T-cell (primary cell): Measurements from ENCODE around the gene SELENOS. TPM values are rescaled to one million over a fixed set of nuclear protein-coding genes. Genes with fewer than 3 reads are reported as not detected.

ENCODE experiments used
- ATAC-seq, 4 experiments: fragments of 200-7000 bp in 3 of 4; fragments of 150-1000 bp in 1 of 4; cut with Tn5 transposase; replicated peaks in 1 of 4; 1 replicate in 3 of 4; 2 replicates in 1 of 4; pipeline ENCODE4 v1.10.0; 2021; ENCODE audit warnings: moderate library complexity in 3 of 4, mild to moderate bottlenecking in 2 of 4, moderate number of reproducible peaks in 1 of 4
- CTCF ChIA-PET, 2 donors: fragments of 300-600 bp; sonication (Branson Sonifier 250); formaldehyde crosslinking; loops; one replicate each; lab custom pipeline; 2022; ENCODE audit warnings: antibody characterized with exemption in 2 of 2; lab: Charles Lee
- POLR2A ChIA-PET, 2 donors: fragments of 300-600 bp; sonication (Branson Sonifier 250); formaldehyde crosslinking; loops; one replicate each; lab custom pipeline; 2022; ENCODE audit warnings: antibody characterized with exemption in 2 of 2; lab: Charles Lee
- DNase-seq, 35 experiments: peaks; one replicate each; pipeline versions ENCODE4 v3.0.0 to v3.0.0-alpha.2; 2013 to 2023
- H3K27ac ChIP-seq: one replicate; pipeline ENCODE4 v1.5.1; 2013; ENCODE audit warnings: low read length
- H3K27me3 ChIP-seq, 2 experiments: replicated peaks in 1 of 2; 1 replicate in 1 of 2; 2 replicates in 1 of 2; pipeline versions ENCODE4 v1.6.1 to v1.7.0; 2013; ENCODE audit warnings: low read length in 1 of 2, mixed read lengths in 1 of 2; ENCODE audit not compliant: control insufficient read depth in 2 of 2, insufficient read depth in 2 of 2; ENCODE audit errors: extremely low read depth in 1 of 2
- H3K36me3 ChIP-seq, 2 donors: 1 replicate in 1 of 2; 2 replicates in 1 of 2; pipeline versions ENCODE4 v1.6.1 to v1.7.0; 2013; ENCODE audit warnings: low read length in 1 of 2; ENCODE audit not compliant: control insufficient read depth in 2 of 2, insufficient read depth in 1 of 2; ENCODE audit errors: extremely low read depth in 1 of 2
- H3K4me1 ChIP-seq, 2 experiments: 1 replicate in 1 of 2; 2 replicates in 1 of 2; pipeline versions ENCODE4 v1.6.1 to v1.7.0; 2013; ENCODE audit warnings: low read length in 2 of 2, mixed read lengths in 1 of 2; ENCODE audit not compliant: insufficient read depth in 2 of 2, control insufficient read depth in 1 of 2; ENCODE audit errors: extremely low read depth in 1 of 2
- H3K4me3 ChIP-seq, 2 donors: 1 replicate in 1 of 2; 2 replicates in 1 of 2; pipeline versions ENCODE4 v1.5.1 to v1.7.0; 2013; ENCODE audit warnings: mild to moderate bottlenecking in 2 of 2, low read length in 1 of 2, moderate library complexity in 1 of 2; ENCODE audit not compliant: control insufficient read depth in 1 of 2; ENCODE audit errors: extremely low read depth in 1 of 2
- H3K9me3 ChIP-seq: 2 replicates; pipeline ENCODE4 v1.7.0; 2013
- H3K27ac Mint-ChIP-seq, 2 donors: one replicate each; pipeline ENCODE4 v1.8.0; 2020 to 2021; ENCODE audit warnings: mild to moderate bottlenecking in 2 of 2, mixed read lengths in 2 of 2
- H3K27me3 Mint-ChIP-seq, 2 donors: one replicate each; pipeline ENCODE4 v1.8.0; 2021 to 2022; ENCODE audit warnings: mixed read lengths in 2 of 2
- H3K36me3 Mint-ChIP-seq: one replicate; pipeline ENCODE4 v1.8.0; 2021; ENCODE audit warnings: mixed read lengths
- H3K4me1 Mint-ChIP-seq, 3 donors: one replicate each; pipeline ENCODE4 v1.8.0; 2020 to 2022; ENCODE audit warnings: mixed read lengths in 3 of 3, mild to moderate bottlenecking in 1 of 3
- H3K4me3 Mint-ChIP-seq, 3 donors: one replicate each; pipeline ENCODE4 v1.8.0; 2020 to 2022; ENCODE audit warnings: mild to moderate bottlenecking in 3 of 3, mixed read lengths in 3 of 3, moderate library complexity in 3 of 3
- H3K9me3 Mint-ChIP-seq, 3 donors: one replicate each; pipeline ENCODE4 v1.8.0; 2020 to 2022; ENCODE audit warnings: mixed read lengths in 3 of 3
- WGBS: methylation state at CpG from one replicate; pipeline ENCODE4 v1.1.5; 2013; ENCODE audit warnings: missing lambda C conversion rate; ENCODE audit not compliant: insufficient coverage; 5-methylcytosine and 5-hydroxymethylcytosine counted together
- total RNA-seq, 35 experiments: library from RNA in 6 of 35; stranded (reverse) in 6 of 35; fragments of 120-200 nt in 1 of 35; gene quantifications; one replicate each; pipeline versions ENCODE4 v1.2.1 to v1.2.4 and lab custom pipeline; 2013 to 2026

The SELENOS gene
- total RNA-seq, 5 donors from 2014 or later (not counting 1 experiment from before 2014, with no cell fraction given): 31.3 to 39.9 (median 38.4) TPM

GRCh38 chr15:101275018-101275417 lies 2.3 kb downstream of the SELENOS start:
- H3K27me3 Mint-ChIP-seq: no peaks in the 10 kb centered on the region
- CTCF ChIA-PET: interaction anchor here in 1 of 2 donors (1.1 to 1.2 kb wide), 2 partner anchors 14 to 23 kb away, joined by 3 to 5 read pairs; partner anchors contain the start of gene CHSY1
- H3K4me1 Mint-ChIP-seq: peaks cover 18 to 30% (median 29%) of the 10 kb centered on the region in 3 donors
- Histone ChIP-seq H3K27me3 (no peaks in the 10 kb centered on the region), H3K4me1 (peaks cover 3 to 20% of the 10 kb centered on the region in 2 experiments), H3K4me3 (no peak overlapping the region), H3K9me3 (no peaks in the 10 kb centered on the region), H3K36me3 (peaks cover 5 to 57% of the 10 kb centered on the region in 2 donors), H3K27ac (no peak overlapping the region)
- peaks cover 42% of the 10 kb centered on the region for H3K36me3 Mint-ChIP-seq
- no peak for ATAC-seq
- POLR2A ChIA-PET: interaction anchor here (0.6 to 0.7 kb wide), 2 partner anchors 13 to 536 kb away, joined by 3 read pairs; no protein-coding TSS in a partner anchor
- peak overlapping the region in 1 of 2 donors; percentile 11 for H3K27ac Mint-ChIP-seq
- WGBS: no CpG with 5 or more reads among the region's 5 CpGs
- H3K4me3 Mint-ChIP-seq: no peak overlapping the region
- DNase-seq: no peak
- H3K9me3 Mint-ChIP-seq: no peaks in the 10 kb centered on the region

GRCh38 chr15:101273534-101273933 lies 3.8 kb downstream of the SELENOS start:
- Mint-ChIP-seq H3K9me3 (no peaks in the 10 kb centered on the region), H3K4me3 (no peak overlapping the region), H3K27ac (peak overlapping the region in 1 of 2 donors; percentile 69), H3K4me1 (peaks cover 18 to 28% (median 26%) of the 10 kb centered on the region in 3 donors), H3K27me3 (no peaks in the 10 kb centered on the region), H3K36me3 (peaks cover 44% of the 10 kb centered on the region)
- Histone ChIP-seq H3K27me3 (no peaks in the 10 kb centered on the region), H3K9me3 (no peaks in the 10 kb centered on the region), H3K36me3 (peaks cover 5 to 57% of the 10 kb centered on the region in 2 donors), H3K4me1 (peaks cover 3 to 20% of the 10 kb centered on the region in 2 experiments), H3K27ac (no peak overlapping the region), H3K4me3 (no peak overlapping the region)
- WGBS: 94% methylated on average over 3 of the region's 5 CpGs
- no peak for DNase-seq
- ChIA-PET POLR2A (interaction anchor here in 1 of 2 donors (0.6 to 0.9 kb wide), 2 partner anchors 15 to 1455 kb away, joined by 3 to 4 read pairs; no protein-coding TSS in a partner anchor), CTCF (interaction anchor here in 1 of 2 donors (1.2 kb wide), 1 partner anchor 15 kb away, joined by 3 read pairs; no protein-coding TSS in a partner anchor)
- ATAC-seq: no peak

- no peaks in the 10 kb centered on the region for H3K27me3 Mint-ChIP-seq
- ATAC-seq (no peak), DNase-seq (no peak)
- Histone ChIP-seq H3K27me3 (no peaks in the 10 kb centered on the region), H3K9me3 (no peaks in the 10 kb centered on the region), H3K4me1 (peaks cover 3 to 14% of the 10 kb centered on the region in 2 experiments), H3K4me3 (no peak overlapping the region), H3K36me3 (peaks cover 5 to 57% of the 10 kb centered on the region in 2 donors), H3K27ac (no peak overlapping the region)
- H3K9me3 Mint-ChIP-seq: no peaks in the 10 kb centered on the region
- peaks cover 44% of the 10 kb centered on the region for H3K36me3 Mint-ChIP-seq
- no peak overlapping the region for H3K4me3 Mint-ChIP-seq
- H3K27ac Mint-ChIP-seq: no peak overlapping the region
- CTCF ChIA-PET: interaction anchor here (0.5 to 1.2 kb wide), 2 partner anchors 16 to 30 kb away, joined by 3 read pairs; no protein-coding TSS in a partner anchor
- H3K4me1 Mint-ChIP-seq: peaks cover 9 to 25% (median 20%) of the 10 kb centered on the region in 3 donors
- POLR2A ChIA-PET: interaction anchor here in 1 of 2 donors (0.6 kb wide), 1 partner anchor 21 kb away, joined by 3 read pairs; no protein-coding TSS in a partner anchor
- WGBS: 96% methylated on average over 4 of the region's 9 CpGs
These were observed 4.7 kb downstream of the SELENOS start for GRCh38 chr15:101272584-101272983.

DNA sequence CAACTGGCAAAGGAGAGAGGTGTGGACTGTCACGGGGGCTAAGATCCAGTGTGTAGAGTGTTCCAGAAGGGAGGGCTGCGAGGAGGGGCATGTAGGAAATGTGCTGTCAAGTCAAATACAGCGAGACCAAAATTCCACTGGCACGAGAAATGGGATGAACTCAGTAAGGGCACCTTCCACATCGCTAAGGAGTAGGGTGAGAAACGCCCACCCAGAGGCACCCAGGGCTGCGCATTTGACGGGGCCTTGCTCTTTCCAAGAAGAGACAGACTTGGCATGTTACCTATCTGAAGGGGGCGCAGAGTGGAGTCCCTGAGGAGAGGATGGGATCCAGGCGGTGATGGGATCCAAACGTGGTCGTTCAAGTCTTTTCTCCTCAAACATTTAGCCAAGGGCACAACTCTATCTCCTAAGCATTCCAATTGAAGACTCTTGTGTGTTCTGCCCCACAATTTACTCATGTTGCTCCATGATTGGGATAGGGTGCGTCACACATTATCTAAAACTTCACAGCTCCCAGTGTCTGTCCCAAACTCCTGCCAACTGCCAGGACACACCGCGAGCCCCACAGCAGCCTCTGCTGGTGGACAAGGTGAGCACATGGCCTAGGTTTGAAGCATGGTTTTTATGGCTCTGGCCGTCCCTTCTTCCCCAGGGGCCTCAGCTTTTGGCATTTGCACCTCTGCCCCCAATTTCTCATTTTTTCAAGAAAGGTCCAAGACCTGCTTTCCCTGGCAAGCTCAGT lies 7.6 kb downstream of the SELENOS start:
- no peaks in the 10 kb centered on the region for H3K4me1 ChIP-seq
- CTCF ChIA-PET: interaction anchor here (0.6 to 0.7 kb wide), 2 partner anchors 54 to 1005 kb away, joined by 3 read pairs; no protein-coding TSS in a partner anchor
- H3K27me3 ChIP-seq: no peaks in the 10 kb centered on the region
- peaks cover 5 to 48% of the 10 kb centered on the region in 2 donors for H3K36me3 ChIP-seq
- ATAC-seq (peak in 1 of 4 experiments; percentile 23), DNase-seq (peak in 1 of 35 experiments; percentile 61)
- POLR2A ChIA-PET: interaction anchor here in 1 of 2 donors (0.7 kb wide), 1 partner anchor 24 kb away, joined by 4 read pairs; no protein-coding TSS in a partner anchor
- Mint-ChIP-seq H3K27ac (no peak overlapping the region), H3K4me1 (peaks cover 0 to 4% (median 3%) of the 10 kb centered on the region in 3 donors), H3K27me3 (no peaks in the 10 kb centered on the region), H3K4me3 (no peak overlapping the region), H3K36me3 (peaks cover 39% of the 10 kb centered on the region), H3K9me3 (no peaks in the 10 kb centered on the region)
- no peaks in the 10 kb centered on the region for H3K9me3 ChIP-seq
- H3K4me3 ChIP-seq: no peak overlapping the region
- WGBS: 97% methylated on average over 9 of the region's 16 CpGs
- H3K27ac ChIP-seq: no peak overlapping the region

DNA sequence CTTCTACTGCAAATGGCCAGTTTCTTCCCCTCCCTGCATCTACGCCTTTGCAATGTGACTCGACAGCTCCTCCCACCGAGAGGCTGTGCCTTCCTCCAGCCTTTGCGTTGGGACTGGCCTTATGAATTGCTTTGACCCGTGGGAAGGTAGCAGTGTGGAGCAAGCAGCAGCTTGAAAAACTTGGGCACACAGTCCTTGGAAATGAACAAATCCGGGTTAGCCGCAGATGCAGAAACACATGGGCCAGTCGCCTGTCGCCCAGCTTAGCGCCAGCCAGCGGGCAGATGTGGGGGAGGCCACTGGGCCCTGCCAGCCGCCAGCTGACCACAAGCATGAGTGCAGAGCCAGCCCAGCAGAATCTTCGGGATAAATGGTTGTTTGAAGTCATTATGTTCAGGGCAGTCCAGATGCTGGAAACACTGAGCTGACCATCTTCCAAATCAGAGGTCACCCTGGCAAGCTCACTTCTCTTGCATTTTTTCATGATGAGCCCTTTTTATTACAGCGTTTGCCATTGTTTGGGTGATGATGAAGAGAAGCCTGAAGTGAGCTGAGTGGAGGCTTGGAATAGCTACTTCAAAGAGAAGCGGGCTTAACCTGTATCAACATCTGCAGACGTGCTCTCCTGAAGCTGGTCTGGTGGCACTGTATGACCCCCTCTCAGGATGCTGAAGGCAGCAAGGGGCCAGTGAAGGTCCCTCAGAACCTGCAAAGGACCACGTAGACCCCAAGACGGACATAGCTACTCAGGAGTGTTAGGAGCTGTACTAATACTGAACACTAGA lies 9.8 kb downstream of the SELENOS start:
- CTCF ChIA-PET: interaction anchor here (0.9 to 1.3 kb wide), 2 partner anchors 9 to 10 kb away, joined by 3 to 8 read pairs; no protein-coding TSS in a partner anchor
- Histone ChIP-seq H3K9me3 (no peaks in the 10 kb centered on the region), H3K4me3 (no peak overlapping the region), H3K36me3 (peaks cover 1 to 27% of the 10 kb centered on the region in 2 donors), H3K4me1 (no peaks in the 10 kb centered on the region), H3K27me3 (peaks cover 0 to 4% of the 10 kb centered on the region in 2 experiments), H3K27ac (no peak overlapping the region)
- no peaks in the 10 kb centered on the region for H3K27me3 Mint-ChIP-seq
- POLR2A ChIA-PET: interaction anchor here in 1 of 2 donors (0.6 kb wide), 1 partner anchor 23 kb away, joined by 3 read pairs; no protein-coding TSS in a partner anchor
- DNase-seq (no peak), ATAC-seq (no peak)
- no peaks in the 10 kb centered on the region for H3K4me1 Mint-ChIP-seq
- H3K36me3 Mint-ChIP-seq: peaks cover 19% of the 10 kb centered on the region
- 80% methylated on average over 14 of the region's 18 CpGs for WGBS
- H3K9me3 Mint-ChIP-seq: no peaks in the 10 kb centered on the region
- no peak overlapping the region for H3K27ac Mint-ChIP-seq
- no peak overlapping the region for H3K4me3 Mint-ChIP-seq

- Histone ChIP-seq H3K9me3 (no peaks in the 10 kb centered on the region), H3K27ac (no peak overlapping the region), H3K4me1 (no peaks in the 10 kb centered on the region), H3K27me3 (peaks cover 0 to 4% of the 10 kb centered on the region in 2 experiments), H3K36me3 (peaks cover 0 to 20% of the 10 kb centered on the region in 2 donors), H3K4me3 (no peak overlapping the region)
- H3K9me3 Mint-ChIP-seq: no peaks in the 10 kb centered on the region
- H3K27ac Mint-ChIP-seq: no peak overlapping the region
- H3K4me1 Mint-ChIP-seq: no peaks in the 10 kb centered on the region
- H3K27me3 Mint-ChIP-seq: no peaks in the 10 kb centered on the region
- H3K4me3 Mint-ChIP-seq: no peak overlapping the region
- POLR2A ChIA-PET: no interaction called here
- peaks cover 13% of the 10 kb centered on the region for H3K36me3 Mint-ChIP-seq
- CTCF ChIA-PET: no interaction called here
- no peak for DNase-seq
- WGBS: 89% methylated on average over 9 of the region's 9 CpGs
- no peak for ATAC-seq
These were observed 10.5 kb downstream of the SELENOS start for GRCh38 chr15:101266787-101267186.
